Stimulated activated CD4-positive, alpha-beta T cell treated with anti-CD3 and anti-CD28 coated beads, Interleukin-1b, Interleukin-23, amount 100 ng/mL, for 1 hour (primary cell): ENCODE measurements around the gene ZNF354B.
"Not testable (repeated sequence)": the region's sequence is repeated elsewhere in the genome, so short reads cannot be mapped to it uniquely, and the experiment has no call there.

ENCODE experiments used
- DNase-seq, 2 donors: peaks; one replicate each; pipeline ENCODE4 v3.0.0-alpha.2; 2020; ENCODE audit warnings: low read depth in 2 of 2

ZNF354B gene

DNA sequence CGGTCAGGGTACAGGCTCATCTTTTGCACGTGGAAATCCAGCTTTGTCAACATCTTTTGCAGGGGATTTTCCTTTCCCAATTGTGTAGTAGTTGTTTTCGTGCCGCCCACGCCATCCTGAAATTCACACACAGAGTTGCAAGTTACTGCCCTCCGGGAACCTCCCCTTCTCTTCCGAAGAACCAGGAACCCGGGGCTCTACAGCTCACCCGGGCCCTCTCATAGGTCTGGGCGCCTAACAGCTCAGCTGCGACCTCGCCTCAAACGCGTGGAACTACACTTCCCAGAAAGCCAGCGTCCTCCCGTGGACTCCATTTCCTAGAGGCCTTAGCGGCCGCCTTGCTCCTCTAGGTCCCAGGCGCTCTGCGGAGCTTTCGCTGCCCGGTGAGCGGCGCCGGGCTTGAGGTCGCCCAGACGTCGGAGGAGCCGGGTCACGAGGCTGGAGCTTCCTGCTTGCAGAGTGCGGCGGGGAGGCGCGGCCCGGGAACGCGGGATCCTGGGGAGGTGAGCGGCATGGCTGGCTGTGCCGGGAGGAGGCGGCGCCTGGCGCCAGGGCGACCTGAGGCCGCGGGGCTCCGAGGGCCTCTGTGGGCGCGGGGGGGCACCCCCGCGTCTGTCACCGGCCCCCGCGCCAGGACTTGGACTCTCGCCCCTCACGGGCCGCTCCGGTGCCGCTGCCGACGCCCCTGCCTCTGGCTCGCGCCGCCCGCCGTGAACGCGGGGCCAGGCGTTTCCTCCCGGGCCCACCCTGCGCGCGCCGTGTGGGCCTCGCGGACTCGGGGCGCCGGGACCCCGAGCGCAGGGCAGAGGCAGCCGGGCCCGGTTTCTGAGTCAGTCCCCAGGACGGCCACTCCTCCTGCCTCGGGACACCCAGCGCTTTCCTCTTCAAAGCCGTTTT is at the start of gene ZNF354B:
TSS of gene ZNF354B (plus strand) at position 329 of the 897 bp plus-strand sequence. CDS start 1,095 bp downstream, outside the sequence.
- peak; percentile 36 to 51 for DNase-seq

- DNase-seq: no peak
Observed at GRCh38 chr5:178817506-178817905, 42.2 kb upstream of the ZNF354B start.

GRCh38 chr5:178818094-178818493 is 41.7 kb upstream of the ZNF354B start:
- DNase-seq: no peak

GRCh38 chr5:178820001-178820400 is 39.8 kb upstream of the ZNF354B start:
- DNase-seq: no peak

GRCh38 chr5:178825444-178825843 is 34.3 kb upstream of the ZNF354B start:
- no peak for DNase-seq

- DNase-seq: no peak
Observed at GRCh38 chr5:178826216-178826615, 33.5 kb upstream of the ZNF354B start.

GRCh38 chr5:178827636-178828035 is 32.1 kb upstream of the ZNF354B start:
- DNase-seq: no peak

DNA sequence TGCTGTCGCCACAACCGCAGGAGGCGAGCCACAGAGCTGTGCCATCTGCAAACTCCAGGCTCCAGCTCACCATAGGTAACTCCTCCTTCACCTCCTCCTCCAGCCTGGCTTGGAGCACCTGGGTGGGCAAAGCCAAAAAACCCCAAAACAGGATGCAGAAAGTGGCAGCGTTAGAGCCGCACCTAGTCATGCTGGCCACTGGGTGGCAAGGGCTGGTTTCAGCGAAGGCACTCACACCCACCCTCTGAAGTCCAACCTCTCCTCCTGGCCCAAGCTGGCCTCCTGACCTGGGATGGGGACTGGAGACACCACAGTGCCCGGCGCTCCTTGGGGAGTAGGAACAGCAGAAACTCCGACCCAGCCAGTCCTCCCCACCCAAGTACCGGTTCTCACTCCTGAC is 28.7 kb upstream of the ZNF354B start:
- no peak for DNase-seq

- no peak for DNase-seq
Observed at GRCh38 chr5:178832618-178833201, 27.0 kb upstream of the ZNF354B start.

DNA sequence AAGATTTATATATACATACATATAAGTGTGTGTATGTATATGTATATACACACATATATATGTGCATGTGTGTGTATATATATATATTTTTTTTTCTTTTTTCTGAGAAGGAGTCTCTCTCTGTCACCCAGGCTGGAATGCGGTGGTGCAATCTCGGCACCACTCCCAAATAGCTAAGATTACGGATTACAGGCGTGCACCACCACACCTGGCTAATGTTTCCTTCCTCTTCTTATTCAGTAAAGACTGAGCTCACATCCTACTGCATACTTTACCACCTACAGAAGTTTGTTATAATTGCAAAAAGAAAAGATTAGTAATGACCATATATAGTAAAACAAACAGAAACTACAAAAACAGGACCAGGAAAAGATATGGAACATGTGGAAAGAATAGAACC is 23.1 kb upstream of the ZNF354B start:
- no peak for DNase-seq

DNA sequence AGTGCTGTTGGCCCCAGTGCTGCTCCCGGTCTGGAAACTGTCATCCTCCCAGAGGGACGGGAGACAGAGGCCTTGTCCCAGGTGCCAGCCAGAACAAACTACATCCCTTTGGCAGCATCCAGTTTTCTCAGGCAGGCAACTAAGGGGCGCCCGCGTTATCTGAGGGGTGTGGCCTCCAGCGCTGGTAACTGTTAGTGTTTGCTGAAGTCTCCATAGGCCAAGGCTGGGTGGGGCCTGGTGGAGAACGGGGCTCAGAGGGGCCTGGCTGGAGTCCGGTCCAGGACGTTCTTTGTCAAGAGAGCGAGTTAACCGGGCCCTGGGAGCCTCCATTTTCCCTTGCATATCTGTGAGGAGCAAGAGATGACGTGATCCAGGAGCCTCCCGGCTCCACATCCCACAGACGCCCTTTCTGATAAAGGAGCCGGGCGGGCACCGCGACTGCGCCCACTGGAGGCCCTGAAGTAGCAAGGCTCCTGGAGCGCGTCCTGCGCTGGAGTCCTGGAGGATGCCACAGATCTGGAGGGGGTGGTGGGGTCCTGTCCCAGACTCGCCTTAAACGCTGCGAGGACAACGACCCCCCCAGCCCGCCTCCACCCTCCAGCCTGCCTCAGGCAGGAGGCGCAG is 20.9 kb upstream of the ZNF354B start:
- not testable (repeated sequence) for DNase-seq

DNA sequence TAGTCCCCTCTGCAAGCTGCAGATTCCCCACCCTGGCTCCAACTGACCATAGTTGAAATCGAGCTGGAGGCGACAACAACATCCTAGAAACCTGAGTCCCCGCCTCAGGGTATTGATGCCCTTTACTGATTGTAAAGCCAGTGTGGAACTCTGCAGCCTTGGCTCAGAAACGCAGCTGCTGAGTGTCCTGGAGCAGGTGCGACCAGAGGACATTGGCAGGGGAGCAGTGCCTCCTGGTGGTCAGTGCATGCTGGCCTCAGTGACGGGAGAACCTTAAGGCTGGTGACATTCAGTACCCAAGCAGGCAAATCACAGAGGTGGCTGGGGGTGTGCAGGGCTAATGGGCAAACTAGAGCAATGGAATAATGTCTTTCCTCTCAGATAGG is 20.4 kb upstream of the ZNF354B start:
- peak in 1 of 2 donors; percentile 5 for DNase-seq

- DNase-seq: not testable (repeated sequence)
Observed at GRCh38 chr5:178840399-178840798, 19.4 kb upstream of the ZNF354B start.

GRCh38 chr5:178849316-178849715 is 10.4 kb upstream of the ZNF354B start:
- DNase-seq: no peak

- DNase-seq: no peak
Observed at GRCh38 chr5:178851951-178852350, 7.8 kb upstream of the ZNF354B start.

GRCh38 chr5:178854284-178854683 is 5.5 kb upstream of the ZNF354B start:
- no peak for DNase-seq

DNA sequence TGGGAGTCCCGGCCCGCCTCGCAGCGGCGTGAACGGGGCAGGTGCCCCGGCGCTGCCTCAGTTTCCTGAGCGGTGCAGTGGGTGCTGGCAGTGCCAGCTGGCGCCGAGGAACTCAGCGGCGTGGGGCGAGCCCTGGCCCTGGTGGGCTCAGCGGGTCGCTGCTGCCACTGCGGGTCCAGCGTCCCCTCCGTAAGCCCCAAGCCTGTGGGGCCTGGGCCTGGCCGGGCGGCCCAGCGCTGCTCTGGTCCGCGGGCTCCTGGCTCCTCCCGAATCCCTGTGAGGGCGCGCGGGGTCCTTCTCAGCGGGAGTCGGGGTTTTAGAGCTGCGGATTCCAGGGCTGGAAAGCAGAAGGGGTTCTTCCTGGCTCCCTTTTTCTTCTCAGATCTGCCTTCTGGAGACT is 862 bp downstream of the ZNF354B start:
- DNase-seq: not testable (repeated sequence)

GRCh38 chr5:178861627-178862026 is 1.9 kb downstream of the ZNF354B start:
- no peak for DNase-seq

- DNase-seq: no peak
Observed at GRCh38 chr5:178866946-178867345, 7.2 kb downstream of the ZNF354B start.

- DNase-seq: no peak
Observed at GRCh38 chr5:178869577-178869976, 9.8 kb downstream of the ZNF354B start.

GRCh38 chr5:178870411-178870810 is 10.7 kb downstream of the ZNF354B start:
- no peak for DNase-seq

- DNase-seq: no peak
Observed at GRCh38 chr5:178872302-178872701, 12.5 kb downstream of the ZNF354B start.
